ENCODE data around the gene SAMM50.

GRCh38 chr22:44019416-44019815 lies 64.2 kb downstream of the SAMM50 start:
- TF ChIP-seq, protein P1, sequence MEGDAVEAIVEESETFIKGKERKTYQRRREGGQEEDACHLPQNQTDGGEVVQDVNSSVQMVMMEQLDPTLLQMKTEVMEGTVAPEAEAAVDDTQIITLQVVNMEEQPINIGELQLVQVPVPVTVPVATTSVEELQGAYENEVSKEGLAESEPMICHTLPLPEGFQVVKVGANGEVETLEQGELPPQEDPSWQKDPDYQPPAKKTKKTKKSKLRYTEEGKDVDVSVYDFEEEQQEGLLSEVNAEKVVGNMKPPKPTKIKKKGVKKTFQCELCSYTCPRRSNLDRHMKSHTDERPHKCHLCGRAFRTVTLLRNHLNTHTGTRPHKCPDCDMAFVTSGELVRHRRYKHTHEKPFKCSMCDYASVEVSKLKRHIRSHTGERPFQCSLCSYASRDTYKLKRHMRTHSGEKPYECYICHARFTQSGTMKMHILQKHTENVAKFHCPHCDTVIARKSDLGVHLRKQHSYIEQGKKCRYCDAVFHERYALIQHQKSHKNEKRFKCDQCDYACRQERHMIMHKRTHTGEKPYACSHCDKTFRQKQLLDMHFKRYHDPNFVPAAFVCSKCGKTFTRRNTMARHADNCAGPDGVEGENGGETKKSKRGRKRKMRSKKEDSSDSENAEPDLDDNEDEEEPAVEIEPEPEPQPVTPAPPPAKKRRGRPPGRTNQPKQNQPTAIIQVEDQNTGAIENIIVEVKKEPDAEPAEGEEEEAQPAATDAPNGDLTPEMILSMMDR (IDR thresholded peaks at IDR 0.05) = no peak
- TF ChIP-seq POLR2A (IDR thresholded peaks at IDR 0.05) (no peak), POLR2AphosphoS5 (IDR thresholded peaks at IDR 0.05; ENCODE audit: insufficient read depth in 1 of 2, low read depth in 1 of 2) (no peak)
